HG02678 (cell line): Measurements from ENCODE around the gene USP44.
"Not testable (repeated sequence)": the region's sequence is repeated elsewhere in the genome, so short reads cannot be mapped to it uniquely, and the experiment has no call there.

ENCODE experiments used
- ATAC-seq: cut with Tn5 transposase; IDR thresholded peaks from one replicate; pipeline ENCODE4 v1.9.1; 2021; ENCODE audit warnings: mild to moderate bottlenecking, moderate library complexity; ENCODE audit not compliant: unreplicated experiment

USP44 gene

DNA sequence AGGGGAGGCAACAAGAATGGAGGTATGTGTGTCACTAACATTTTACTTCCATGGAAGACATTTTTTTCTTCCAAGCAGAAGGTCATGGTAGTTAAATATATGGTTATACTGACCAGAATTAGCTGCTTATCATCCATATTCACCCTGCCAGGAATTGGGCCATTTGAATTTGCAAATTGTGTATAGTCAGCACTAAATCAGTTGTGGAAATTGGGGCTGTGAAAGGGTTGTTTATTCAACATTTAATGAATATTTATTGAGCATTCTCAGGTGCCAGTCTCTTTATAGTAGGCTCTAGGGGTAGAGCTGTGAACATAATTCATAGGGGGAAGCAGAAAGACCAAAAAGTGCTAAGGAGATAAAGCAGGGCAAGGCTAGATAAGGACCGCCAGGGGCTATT is 39.3 kb downstream of the USP44 start:
- no peak for ATAC-seq

DNA sequence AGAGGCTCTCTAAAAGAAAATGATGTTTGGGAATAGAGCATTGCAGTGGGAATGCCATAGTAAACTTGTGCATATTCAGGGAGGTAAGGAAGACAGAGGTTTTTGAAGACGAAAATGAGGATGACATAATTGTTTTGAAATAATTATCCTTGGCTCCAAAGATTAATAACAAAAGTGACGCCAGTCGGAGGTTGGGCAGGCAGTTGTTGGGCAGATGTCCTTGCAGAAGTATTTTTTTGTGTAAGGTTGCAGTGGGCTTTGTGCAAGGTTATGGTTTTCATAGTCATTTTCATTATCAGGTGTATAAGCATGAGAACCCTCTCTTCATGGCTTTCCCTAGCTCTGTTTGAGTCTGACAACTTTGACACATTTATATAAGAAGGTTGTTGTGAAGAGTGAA is 42.0 kb downstream of the USP44 start:
- no peak for ATAC-seq

DNA sequence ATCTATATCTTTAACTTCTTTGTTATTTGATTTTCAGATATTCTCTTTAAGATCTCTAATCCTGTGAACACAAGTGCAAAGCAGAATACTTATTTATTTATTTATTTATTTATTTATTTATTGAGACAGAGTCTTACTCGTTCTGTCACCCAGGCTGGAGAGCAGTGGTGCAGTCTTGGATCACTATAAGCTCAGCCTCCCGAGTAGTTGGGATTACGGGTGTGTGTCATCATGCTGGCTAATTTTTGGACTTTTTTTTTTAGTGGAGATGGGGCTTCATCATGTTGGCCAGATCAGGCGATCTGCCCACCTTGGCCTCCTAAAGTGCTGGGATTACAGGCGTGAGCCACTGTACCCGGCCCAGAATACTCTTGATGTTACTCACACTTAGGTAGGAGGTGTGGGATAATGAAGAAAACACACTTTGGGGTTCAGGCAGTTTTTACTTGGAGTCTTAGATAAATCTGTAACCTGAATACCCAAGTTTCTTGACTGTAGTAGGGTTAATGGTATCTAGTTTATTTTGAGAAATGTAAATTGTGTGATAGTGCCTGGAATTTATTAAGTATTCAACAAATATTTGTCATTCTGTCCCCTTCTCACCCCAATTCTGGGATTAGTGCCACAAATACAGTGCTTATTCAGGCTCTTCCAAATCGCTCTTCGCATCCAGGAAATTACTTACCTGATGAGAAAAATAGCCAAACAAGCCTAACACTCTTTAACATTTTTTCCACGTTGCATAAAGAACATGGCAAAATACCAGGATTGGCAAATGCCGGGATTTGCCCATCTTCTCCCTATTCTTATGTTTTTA is 44.4 kb downstream of the USP44 start:
- ATAC-seq = no peak

DNA sequence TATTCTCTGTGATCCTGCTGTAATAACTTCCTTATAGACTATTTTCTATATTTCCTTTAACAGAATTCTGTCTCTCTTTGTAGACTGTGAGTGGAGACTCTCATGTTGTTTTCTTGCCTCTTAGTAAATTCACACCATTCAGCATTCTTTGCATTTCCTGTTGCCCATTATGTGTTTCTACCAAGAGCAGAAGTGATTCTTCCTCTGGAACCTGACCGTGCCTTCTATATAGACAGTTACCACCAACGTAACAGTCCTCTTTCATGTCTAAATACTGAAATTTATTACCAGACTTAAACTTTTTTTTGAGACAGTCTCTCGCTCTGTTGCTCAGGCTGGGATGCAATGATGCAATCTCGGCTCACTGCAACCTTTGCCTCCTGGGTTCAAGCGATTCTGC is 46.2 kb downstream of the USP44 start:
- no peak for ATAC-seq

DNA sequence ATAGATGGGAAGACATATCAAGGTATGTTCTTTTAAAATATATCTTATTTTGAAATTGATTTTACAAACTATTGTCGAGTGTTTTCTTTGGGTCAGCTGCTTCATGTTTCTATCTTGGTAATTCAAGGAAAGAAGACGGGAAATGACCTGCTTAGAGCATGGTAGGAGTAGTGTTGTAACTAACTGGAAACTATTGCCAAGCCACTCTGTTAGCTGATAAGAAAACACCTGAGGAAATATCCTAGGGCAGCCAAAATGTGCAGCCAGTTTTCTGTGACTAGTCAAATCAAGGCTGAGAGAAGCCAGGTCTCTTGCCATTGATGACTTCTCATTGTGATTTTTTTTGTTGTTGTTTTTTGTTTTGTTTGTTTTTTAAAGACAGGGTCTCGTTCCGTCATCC is 47.1 kb downstream of the USP44 start:
- no peak for ATAC-seq

DNA sequence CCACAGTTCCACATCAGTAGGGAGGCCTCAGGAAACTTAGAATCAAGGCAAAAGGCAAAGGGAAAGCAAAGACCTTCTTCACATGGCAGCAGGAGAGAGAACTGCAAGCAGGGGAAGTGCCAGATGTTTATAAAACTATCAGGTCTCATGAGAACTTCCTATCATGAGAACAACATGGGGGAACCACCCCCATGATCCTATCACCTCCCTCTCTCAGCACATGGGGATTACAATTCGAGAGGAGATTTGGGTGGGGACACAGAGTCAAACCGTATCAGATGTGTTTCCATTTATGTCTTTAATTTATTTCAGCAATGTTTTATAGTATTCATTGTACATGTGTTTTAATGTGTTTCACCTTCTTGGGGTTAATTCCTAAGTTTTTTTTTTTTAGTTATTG is 51.5 kb downstream of the USP44 start:
- ATAC-seq = no peak

DNA sequence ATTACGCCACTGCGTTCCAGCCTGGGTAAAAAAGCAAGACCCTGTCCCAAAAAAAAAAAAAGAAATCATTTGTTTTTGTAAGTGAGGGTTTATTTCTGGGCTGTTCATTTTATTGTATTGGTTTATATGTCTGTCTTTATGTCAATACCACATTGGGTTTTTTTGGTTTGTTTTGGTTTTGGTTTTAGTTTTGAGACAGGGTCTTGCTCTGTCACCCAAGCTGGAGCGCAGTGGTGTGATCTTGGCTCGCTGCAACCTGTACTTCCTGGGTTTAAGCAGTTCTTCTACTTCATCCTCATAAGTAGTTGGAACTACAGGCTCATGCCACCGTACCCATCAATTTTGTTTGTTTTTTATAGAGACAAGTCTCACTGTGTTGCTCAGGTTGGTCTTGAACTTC is 52.3 kb downstream of the USP44 start:
- no peak for ATAC-seq

DNA sequence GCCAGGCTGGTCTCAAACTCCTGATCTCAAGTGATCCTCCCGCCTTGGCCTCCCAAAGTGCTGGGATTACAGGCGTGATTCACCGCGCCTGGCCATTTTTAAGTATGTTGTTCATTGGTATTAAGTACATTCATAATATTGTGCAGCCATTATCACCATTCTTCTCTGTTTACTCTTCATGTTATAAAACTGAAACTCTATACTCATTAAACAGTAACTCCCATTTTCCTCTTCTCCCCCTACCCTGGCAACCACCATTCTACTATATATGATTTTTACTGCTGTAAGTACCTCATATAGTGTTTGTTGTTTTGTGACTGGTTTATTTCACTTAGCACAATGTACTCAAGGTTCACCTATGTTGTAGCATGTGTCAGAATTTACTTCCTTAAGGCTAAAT is 54.2 kb downstream of the USP44 start:
- ATAC-seq = no peak

DNA sequence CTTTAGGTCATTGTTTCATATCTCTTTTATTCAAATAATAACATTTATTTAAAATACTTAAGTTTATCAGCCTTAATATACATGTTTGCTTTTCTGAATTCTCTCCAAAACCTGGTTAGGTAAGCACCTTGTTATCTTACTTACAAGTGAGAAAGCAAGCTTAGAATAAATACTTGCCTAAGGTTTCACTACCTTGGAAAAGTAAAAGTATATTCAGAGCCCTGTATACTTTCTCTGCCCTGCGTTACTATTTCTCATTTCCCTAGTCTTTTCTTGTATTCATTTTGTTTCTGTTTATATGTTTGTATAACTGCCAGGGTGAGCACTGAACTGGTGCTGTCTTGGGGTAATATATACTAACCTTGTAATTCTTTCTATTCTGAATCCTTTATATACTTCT is 55.8 kb downstream of the USP44 start:
- ATAC-seq = no peak

DNA sequence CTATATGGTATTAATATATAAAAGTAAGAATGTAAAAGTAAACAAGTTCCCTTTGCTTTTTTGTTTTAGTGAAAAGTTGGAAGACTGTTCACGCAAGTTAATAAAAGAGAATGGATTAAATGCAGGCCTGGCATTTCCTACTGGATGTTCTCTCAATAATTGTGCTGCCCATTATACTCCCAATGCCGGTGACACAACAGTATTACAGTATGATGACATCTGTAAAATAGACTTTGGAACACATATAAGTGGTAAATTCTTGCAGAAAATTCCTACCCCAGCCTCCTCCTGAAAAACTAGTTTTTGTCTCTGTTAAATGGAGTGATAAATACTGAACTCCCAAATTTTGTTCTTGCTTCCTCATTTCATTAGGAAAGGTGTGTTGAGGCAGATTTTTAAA is 56.4 kb downstream of the USP44 start:
- no peak for ATAC-seq

DNA sequence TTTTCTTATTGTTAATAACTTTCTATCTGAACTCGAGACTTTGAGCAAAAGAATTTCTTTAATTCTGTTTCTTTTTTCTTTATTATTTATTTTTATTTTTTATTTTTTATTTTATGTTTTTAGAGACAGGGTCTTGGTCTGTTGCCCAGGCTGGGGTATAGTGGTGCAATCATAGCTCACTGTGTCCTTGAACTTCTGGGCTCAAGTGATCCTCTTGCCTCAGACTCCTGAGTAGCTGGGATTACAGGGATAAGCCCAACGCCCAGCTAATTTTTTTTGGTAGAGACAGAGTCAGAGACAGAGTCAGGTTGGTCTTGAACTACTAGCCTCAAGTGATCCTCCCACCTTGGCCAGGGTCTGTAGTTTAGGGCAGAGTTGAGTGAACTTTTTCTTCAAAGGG is 58.8 kb downstream of the USP44 start:
- no peak for ATAC-seq

DNA sequence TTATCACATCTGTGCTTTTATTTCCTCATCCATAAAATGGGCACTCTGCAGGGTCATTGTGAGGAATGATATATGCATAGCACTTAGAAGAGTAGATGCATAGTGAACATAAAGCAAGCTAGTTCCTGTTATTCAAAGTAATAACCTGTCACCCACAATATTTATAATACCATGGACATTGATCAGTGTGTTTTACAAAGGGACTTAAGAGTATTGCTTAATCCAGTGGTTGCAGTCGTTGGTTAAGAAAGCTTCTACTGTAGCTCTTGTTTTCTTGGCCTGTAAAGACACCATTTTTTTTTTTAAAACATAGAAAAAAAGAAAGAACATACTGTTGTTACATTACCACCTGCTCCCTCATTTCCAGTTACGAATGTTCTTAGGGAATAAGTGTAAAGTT is 64.3 kb downstream of the USP44 start:
- ATAC-seq = no peak

DNA sequence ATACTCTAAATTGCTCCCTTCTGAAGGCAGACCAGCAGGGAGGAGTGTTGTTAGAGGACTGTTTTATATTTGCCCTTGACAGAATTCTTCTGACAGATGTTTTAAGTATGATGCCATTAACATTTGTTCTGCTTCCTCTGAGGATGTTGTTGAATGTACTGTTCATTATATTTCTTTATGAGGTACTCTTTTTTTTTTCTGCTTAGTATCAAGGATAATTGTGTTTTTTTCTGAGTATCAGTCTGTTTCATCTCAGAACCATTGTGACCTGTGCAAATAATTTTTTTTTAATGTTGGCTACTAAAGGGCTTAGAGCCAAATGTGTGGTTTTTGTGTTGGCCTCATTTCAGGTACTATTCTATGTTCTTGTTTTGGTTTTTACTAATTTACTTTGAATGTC is 66.8 kb downstream of the USP44 start:
- ATAC-seq = no peak

DNA sequence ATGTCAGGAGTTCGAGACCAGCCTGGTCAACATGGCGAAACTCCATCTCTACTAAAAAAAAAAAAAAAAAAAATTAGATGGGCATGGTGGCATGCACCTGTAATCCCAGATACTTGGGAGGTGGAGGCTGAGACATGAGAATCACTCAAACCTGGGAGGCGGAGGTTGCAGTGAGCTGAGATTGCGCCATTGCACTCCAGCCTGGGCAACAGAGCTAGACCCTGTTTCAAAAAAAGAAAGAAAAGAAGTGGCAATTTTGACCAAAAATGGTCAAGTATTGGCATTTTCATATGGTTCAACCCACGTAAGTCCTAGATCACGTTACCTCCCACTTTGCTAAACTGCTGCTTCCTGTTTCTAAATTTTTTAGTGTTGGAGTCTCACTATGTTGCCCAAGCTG is 68.7 kb downstream of the USP44 start:
- ATAC-seq = not testable (repeated sequence)

DNA sequence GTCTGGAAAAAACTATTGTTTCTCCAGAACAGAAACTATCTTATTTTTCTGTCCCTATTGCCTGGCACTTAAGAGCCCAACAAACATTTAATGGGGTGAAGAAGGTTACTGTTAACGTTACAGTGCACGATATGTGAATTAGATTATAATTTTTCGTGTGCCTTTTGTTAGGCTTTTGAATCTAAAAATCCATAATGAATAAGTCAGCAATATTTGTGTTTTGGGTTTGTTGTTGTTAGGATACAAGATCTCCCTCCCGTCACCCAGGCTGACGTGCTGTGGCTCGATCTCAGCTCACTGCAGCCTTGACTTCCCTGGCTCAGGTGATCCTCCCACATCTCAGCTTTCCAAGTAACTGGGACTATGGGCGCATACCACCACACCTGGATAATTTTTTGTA is 69.4 kb downstream of the USP44 start:
- ATAC-seq = no peak

DNA sequence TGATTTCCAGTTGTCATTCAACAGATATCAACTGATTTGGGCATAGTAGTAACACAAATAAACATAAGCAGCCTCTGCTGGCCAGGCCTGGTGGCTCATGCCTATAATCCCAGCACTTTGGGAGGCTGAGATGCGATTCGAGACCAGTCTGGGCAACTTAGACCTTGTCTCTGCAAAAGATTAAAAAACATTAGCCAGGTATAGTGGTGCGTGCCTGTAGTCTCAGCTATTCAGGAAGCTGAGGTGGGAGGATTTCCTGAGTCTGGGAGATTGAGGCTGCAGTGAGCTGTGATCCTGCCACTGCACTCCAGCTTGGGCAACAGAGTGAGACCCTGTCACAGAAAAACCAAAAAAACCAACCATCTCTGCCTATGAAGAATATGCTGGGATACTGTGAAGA is 70.2 kb downstream of the USP44 start:
- no peak for ATAC-seq

DNA sequence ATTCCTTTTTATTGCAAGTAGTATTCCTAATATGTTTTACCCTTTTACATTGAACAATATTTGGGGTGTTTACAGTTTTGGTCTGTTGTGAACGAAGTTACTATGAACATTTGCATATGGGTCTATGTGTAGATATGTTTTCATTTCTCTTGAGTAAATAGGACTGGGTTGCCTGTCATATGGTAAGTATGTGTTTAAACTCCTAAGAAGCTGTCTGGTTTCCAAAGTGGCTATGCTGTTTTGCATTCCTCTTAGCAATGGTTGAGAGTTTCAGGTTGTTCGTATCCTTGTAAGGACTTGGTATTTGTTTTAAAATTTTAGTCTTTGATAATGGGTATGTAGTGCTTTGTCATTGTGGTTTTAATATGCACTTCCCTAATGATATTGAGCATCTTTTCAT is 71.0 kb downstream of the USP44 start:
- no peak for ATAC-seq

DNA sequence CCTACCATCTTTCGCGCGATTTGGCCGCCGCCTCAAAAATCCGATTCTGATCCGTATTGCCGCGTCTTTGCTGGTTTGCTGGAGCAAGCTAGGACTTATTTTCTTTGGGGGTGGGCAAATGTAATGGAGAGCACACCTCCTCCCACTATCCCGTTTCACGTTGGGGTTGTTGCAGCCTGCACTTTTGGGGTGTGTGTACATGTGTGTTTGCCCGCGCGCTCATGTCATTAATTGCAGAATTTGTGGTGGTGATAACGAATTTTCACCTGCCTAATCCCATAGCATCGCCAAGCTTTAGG is 76.7 kb downstream of the USP44 start:
- no peak for ATAC-seq

DNA sequence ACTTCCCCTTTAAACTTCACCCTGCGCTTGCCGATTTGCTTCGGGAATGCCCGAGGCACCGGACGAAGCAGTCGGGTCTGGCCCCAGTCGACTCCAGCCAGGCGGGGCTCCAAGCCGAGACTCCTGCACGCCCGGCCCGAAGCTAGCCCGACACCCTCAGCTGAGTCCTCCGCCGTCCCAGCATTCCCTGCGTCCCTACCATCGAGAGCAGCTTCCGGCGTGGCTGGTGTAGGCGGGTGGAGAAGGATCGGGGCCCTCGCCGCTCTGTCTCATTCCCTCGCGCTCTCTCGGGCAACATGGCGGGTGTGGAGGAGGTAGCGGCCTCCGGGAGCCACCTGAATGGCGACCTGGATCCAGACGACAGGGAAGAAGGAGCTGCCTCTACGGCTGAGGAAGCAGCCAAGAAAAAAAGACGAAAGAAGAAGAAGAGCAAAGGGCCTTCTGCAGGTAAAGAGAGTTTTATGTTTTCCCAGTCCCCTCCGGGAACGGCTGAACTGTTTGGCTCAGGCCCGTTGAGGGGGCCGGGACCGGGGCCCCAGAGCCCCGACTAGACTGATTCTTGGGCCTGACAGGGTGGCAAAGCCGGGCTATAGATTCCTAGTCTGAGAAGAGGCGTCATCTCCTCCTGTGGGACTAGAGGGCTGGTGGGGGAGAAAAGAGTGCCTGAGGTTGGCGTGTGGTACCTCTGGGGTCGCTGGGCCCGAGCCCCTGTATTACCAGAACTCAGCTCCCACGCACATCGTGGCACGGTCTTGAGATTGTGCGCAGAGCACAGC is 77.2 kb downstream of the USP44 start, which contains the start of gene METAP2:
TSS of gene METAP2 (plus strand) at position 269 of the 776 bp plus-strand sequence. CDS start at position 297, 28 bp downstream.
- peak; percentile 98 for ATAC-seq

DNA sequence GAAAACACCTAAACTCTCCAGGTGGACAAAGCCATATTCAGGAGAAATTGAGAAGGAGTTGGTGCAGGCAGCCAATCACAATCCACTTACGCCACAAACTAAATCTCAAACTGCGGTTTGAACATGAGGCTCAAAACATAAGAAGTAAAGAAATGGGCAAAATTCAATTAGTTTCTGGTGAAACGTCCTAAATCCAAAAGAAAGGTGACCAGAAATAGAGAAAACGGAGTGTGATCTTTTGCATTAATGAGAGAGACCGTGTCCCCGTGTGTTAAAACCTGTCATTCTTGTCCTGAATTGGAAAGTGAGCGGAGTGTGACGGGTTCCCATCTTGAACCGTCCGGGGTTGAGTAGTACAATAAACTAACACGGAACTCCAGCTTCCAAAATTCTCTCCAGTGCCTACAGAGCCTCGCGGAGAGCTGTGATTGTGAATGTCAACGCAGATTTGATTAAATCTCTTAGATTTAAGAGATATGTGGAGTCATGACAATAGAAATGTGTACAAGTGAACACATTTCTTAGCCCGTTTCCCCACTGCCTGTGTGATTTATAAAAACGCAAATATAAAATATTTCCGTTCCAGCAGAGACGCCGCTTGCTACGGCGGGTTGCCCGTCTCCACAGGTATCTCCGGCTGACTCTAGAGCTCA is 77.9 kb downstream of the USP44 start:
- ATAC-seq = peak; percentile 33

DNA sequence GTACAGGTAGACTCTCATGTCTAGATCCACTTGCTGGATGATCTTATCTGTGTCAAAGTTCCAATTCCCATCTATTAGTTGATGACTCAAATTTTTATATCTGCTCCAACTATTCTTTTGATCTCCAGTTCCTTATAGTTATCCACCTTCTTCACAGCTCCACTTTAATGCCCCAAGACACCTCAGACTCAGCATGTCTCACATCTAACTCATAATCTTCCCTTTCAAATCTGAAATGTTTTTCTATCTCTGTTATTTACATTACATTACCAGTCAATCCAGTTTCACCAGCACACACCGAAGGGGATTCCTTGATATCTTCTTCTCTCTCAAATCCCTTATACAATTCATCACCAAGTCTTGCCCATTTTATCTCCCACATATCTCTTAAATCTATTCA is 81.0 kb downstream of the USP44 start:
- ATAC-seq = no peak
